Neural cell (in vitro differentiated cells): ENCODE measurements around the gene MAD1L1.

Experiments used
- EP300 ChIP-seq: fragments of 450-650 bp; conservative IDR thresholded peaks from 2 replicates; pipeline ENCODE4 v1.6.1; 2014; ENCODE audit warnings: antibody characterized with exemption, mild to moderate bottlenecking, moderate library complexity; ENCODE audit not compliant: poor library complexity, severe bottlenecking
- POLR2AphosphoS5 ChIP-seq: IDR thresholded peaks from 2 replicates; pipeline ENCODE4 v1.6.1; 2012
- TF ChIP-seq, protein P1 (sequence below): fragments of 450-650 bp; IDR thresholded peaks from 2 replicates; pipeline ENCODE4 v1.5.1; 2014; ENCODE audit warnings: antibody characterized with exemption, mild to moderate bottlenecking, moderate library complexity; ENCODE audit not compliant: poor library complexity, severe bottlenecking

DNA sequence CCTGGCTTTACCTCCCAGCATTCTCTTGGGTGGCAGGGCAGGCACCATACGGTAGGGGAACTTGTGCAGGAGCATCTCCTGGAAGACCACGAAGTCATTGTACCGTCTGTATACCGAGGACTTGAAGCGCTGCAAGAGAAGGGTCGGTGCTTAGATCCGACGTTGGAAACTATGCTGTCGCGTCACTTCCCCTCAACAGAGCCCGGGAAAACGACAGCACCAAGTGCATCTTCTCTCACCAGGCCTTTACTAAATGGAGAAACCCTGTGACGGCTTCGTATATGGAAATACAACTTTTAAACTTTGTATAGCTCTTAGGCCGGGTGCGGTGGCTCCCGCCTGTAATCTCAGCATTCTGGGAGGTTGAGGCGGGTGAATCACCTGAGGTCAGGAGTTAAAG, 42.4 kb upstream of the MAD1L1 start:
- TF ChIP-seq, protein P1, sequence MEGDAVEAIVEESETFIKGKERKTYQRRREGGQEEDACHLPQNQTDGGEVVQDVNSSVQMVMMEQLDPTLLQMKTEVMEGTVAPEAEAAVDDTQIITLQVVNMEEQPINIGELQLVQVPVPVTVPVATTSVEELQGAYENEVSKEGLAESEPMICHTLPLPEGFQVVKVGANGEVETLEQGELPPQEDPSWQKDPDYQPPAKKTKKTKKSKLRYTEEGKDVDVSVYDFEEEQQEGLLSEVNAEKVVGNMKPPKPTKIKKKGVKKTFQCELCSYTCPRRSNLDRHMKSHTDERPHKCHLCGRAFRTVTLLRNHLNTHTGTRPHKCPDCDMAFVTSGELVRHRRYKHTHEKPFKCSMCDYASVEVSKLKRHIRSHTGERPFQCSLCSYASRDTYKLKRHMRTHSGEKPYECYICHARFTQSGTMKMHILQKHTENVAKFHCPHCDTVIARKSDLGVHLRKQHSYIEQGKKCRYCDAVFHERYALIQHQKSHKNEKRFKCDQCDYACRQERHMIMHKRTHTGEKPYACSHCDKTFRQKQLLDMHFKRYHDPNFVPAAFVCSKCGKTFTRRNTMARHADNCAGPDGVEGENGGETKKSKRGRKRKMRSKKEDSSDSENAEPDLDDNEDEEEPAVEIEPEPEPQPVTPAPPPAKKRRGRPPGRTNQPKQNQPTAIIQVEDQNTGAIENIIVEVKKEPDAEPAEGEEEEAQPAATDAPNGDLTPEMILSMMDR = no peak
- TF ChIP-seq POLR2AphosphoS5 (no peak), EP300 (no peak)
